CD14-positive monocyte (primary cell): ENCODE data around the gene FSTL1. TPM values are rescaled to one million over a fixed set of nuclear protein-coding genes. Genes with fewer than 3 reads are reported as not detected.

Experiments
- DNase-seq, 3 donors: peaks; one replicate each; pipeline ENCODE4 v3.0.0-alpha.2; 2011 to 2022
- H2AFZ ChIP-seq: 2 replicates; pipeline ENCODE4 v1.6.0; 2012; ENCODE audit warnings: mild to moderate bottlenecking, low read depth, low read length, inconsistent platforms; ENCODE audit not compliant: insufficient read depth, poor library complexity, severe bottlenecking
- H3K27ac ChIP-seq, 2 donors: 1 replicate in 1 of 2; 2 replicates in 1 of 2; pipeline ENCODE4 v1.5.1; 2012 to 2013; ENCODE audit warnings: low read length in 2 of 2, control low read depth in 1 of 2, inconsistent platforms in 1 of 2, low read depth in 1 of 2, mild to moderate bottlenecking in 1 of 2
- H3K27me3 ChIP-seq, 2 donors: one replicate each; pipeline versions ENCODE4 v1.6.0 to v1.6.1; 2011 to 2013; ENCODE audit warnings: low read length in 2 of 2; ENCODE audit not compliant: control insufficient read depth in 2 of 2, insufficient read depth in 2 of 2
- H3K36me3 ChIP-seq, 2 donors: replicated peaks in 1 of 2; 1 replicate in 1 of 2; 2 replicates in 1 of 2; pipeline versions ENCODE4 v1.5.1 to v1.6.1; 2012 to 2013; ENCODE audit warnings: low read length in 2 of 2, control low read depth in 1 of 2, inconsistent platforms in 1 of 2, mild to moderate bottlenecking in 1 of 2; ENCODE audit not compliant: insufficient read depth in 2 of 2, control insufficient read depth in 1 of 2
- H3K4me1 ChIP-seq, 2 donors: 1 replicate in 1 of 2; 2 replicates in 1 of 2; pipeline versions ENCODE4 v1.5.1 to v1.6.1; 2012 to 2013; ENCODE audit warnings: low read length in 2 of 2, control low read depth in 1 of 2, inconsistent platforms in 1 of 2, mild to moderate bottlenecking in 1 of 2, moderate library complexity in 1 of 2; ENCODE audit not compliant: insufficient read depth in 2 of 2, control insufficient read depth in 1 of 2
- H3K4me2 ChIP-seq: replicated peaks from 2 replicates; pipeline ENCODE3; 2012; ENCODE audit warnings: low read length, moderate library complexity, mild to moderate bottlenecking; ENCODE audit not compliant: poor library complexity, severe bottlenecking; ENCODE audit errors: extremely low read depth
- H3K4me3 ChIP-seq, 3 experiments: fragments of 200-600 bp in 1 of 3; sonication (generic) in 1 of 3; replicated peaks in 1 of 3; 1 replicate in 2 of 3; 2 replicates in 1 of 3; pipeline ENCODE4 v1.5.1; 2011 to 2013; ENCODE audit warnings: low read length in 3 of 3, mild to moderate bottlenecking in 3 of 3, control low read depth in 2 of 3, low read depth in 2 of 3, inconsistent platforms in 1 of 3, moderate library complexity in 1 of 3
- H3K79me2 ChIP-seq: 2 replicates; pipeline ENCODE4 v1.6.0; 2012; ENCODE audit warnings: mild to moderate bottlenecking, control low read depth, inconsistent platforms, low read length, moderate library complexity; ENCODE audit not compliant: insufficient read depth
- H3K9ac ChIP-seq: 2 replicates; pipeline ENCODE4 v1.6.0; 2017; ENCODE audit warnings: low read length, mild to moderate bottlenecking; ENCODE audit not compliant: insufficient read depth, poor library complexity, severe bottlenecking
- H3K9me3 ChIP-seq, 2 donors: replicated peaks in 1 of 2; 1 replicate in 1 of 2; 2 replicates in 1 of 2; pipeline versions ENCODE4 v1.5.1 to v1.6.1; 2012 to 2013; ENCODE audit warnings: low read length in 2 of 2, control low read depth in 1 of 2; ENCODE audit not compliant: control insufficient read depth in 1 of 2, insufficient read depth in 1 of 2
- H4K20me1 ChIP-seq: 2 replicates; pipeline ENCODE4 v1.6.0; 2012; ENCODE audit warnings: mild to moderate bottlenecking, low read length, control low read depth, moderate library complexity; ENCODE audit not compliant: insufficient read depth
- H3K27ac Mint-ChIP-seq, 7 donors: one replicate each; pipeline ENCODE4 v1.8.0; 2020; ENCODE audit warnings: mild to moderate bottlenecking in 7 of 7, mixed read lengths in 7 of 7, moderate library complexity in 6 of 7, inconsistent platforms in 2 of 7
- H3K27me3 Mint-ChIP-seq, 3 donors: one replicate each; pipeline ENCODE4 v1.8.0; 2021 to 2022; ENCODE audit warnings: low read depth in 3 of 3, mild to moderate bottlenecking in 3 of 3, mixed read lengths in 3 of 3, moderate library complexity in 3 of 3, inconsistent platforms in 1 of 3
- H3K36me3 Mint-ChIP-seq, 2 donors: one replicate each; pipeline ENCODE4 v1.8.0; 2020; ENCODE audit warnings: mixed read lengths in 2 of 2, inconsistent platforms in 1 of 2, mild to moderate bottlenecking in 1 of 2
- H3K4me1 Mint-ChIP-seq: one replicate; pipeline ENCODE4 v1.8.0; 2020; ENCODE audit warnings: mild to moderate bottlenecking, mixed read lengths
- H3K4me3 Mint-ChIP-seq, 2 donors: one replicate each; pipeline ENCODE4 v1.8.0; 2020; ENCODE audit warnings: mild to moderate bottlenecking in 2 of 2, mixed read lengths in 2 of 2, moderate library complexity in 1 of 2
- H3K9me3 Mint-ChIP-seq, 7 donors: one replicate each; pipeline ENCODE4 v1.8.0; 2020 to 2022; ENCODE audit warnings: mixed read lengths in 7 of 7, mild to moderate bottlenecking in 6 of 7, moderate library complexity in 6 of 7, inconsistent platforms in 2 of 7
- CTCF ChIP-seq: fragments of 200-600 bp; IDR thresholded peaks from one replicate; pipeline ENCODE4 v1.8.0; 2022; ENCODE audit warnings: antibody characterized with exemption, mild to moderate bottlenecking
- WGBS: methylation state at CpG from one replicate; pipeline ENCODE4 v1.1.5; 2013; ENCODE audit warnings: missing lambda C conversion rate; ENCODE audit not compliant: insufficient coverage; 5-methylcytosine and 5-hydroxymethylcytosine counted together
- intact Hi-C, 2 donors: fragments of 100-400 bp; cut with micrococcal nuclease; formaldehyde crosslinking; loops; one replicate each; pipeline versions ENCODE4 v1.15.0 to v1.15.1; 2023
- polyA plus RNA-seq, 3 donors: library from polyadenylated mRNA; depleted of rRNA in 1 of 3; unstranded in 2 of 3; stranded (reverse) in 1 of 3; fragments of 300-500 nt in 2 of 3; fragments of >200 nt in 1 of 3; fragmentation: Illumina TruSeq in 2 of 3; gene quantifications; 1 replicate in 2 of 3; 2 replicates in 1 of 3; pipeline ENCODE4 v1.2.3, GENCODE V29; 2012 to 2021

FSTL1 gene
- polyA plus RNA-seq, 3 donors = 0.13 to 0.44 (median 0.29) TPM

DNA sequence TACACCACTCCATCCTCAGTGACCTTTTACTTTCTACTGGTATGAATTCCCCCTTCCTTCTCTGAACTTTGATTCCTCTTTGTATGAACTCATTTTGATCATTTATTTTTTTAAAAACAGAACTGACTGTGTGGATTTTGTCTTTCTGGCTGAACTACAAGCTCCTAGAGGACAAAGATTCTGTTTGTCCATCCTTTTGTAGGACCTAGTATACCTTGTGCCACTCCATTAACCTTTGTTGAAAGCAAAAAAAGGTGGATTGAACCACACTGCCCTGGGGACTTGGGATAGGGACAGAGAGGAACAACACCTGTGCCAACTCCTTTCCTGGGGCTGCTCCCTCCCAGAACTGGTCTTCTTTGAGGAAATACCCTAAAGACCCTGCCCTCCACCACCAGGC lies 23.6 kb downstream of the FSTL1 start:
- H3K36me3 Mint-ChIP-seq = no peaks in the 10 kb centered on the region
- TF ChIP-seq CTCF = no peak
- no peaks in the 10 kb centered on the region for H4K20me1 ChIP-seq
- intact Hi-C loops = loop anchor here in 1 of 2 donors (10.0 kb wide), 1 partner anchor 128 kb away; no protein-coding TSS in a partner anchor
- no peak overlapping the region for H3K4me3 ChIP-seq
- no peaks in the 10 kb centered on the region for H3K4me1 ChIP-seq
- no peaks in the 10 kb centered on the region for H3K36me3 ChIP-seq
- no peak overlapping the region for H3K4me2 ChIP-seq
- no peaks in the 10 kb centered on the region for H3K79me2 ChIP-seq
- H3K27ac ChIP-seq = no peak overlapping the region
- no peaks in the 10 kb centered on the region for H3K4me1 Mint-ChIP-seq
- no peaks in the 10 kb centered on the region for H3K9me3 ChIP-seq
- H3K9me3 Mint-ChIP-seq = no peaks in the 10 kb centered on the region
- H3K27me3 Mint-ChIP-seq = peaks cover 0 to 3% (median 2%) of the 10 kb centered on the region in 3 donors
- no peak overlapping the region for H3K27ac Mint-ChIP-seq
- no peak overlapping the region for H3K4me3 Mint-ChIP-seq
- H3K9ac ChIP-seq = no peak overlapping the region
- no peaks in the 10 kb centered on the region for H3K27me3 ChIP-seq
- no peak overlapping the region for H2AFZ ChIP-seq
- DNase-seq = no peak

GRCh38 chr3:120425572-120426250 lies 25.1 kb downstream of the FSTL1 start:
- TF ChIP-seq CTCF = no peak
- no peak overlapping the region for H3K4me3 ChIP-seq
- H3K4me2 ChIP-seq = no peak overlapping the region
- no CpG with 5 or more reads among the region's 1 CpG for WGBS
- H3K27ac ChIP-seq = no peak overlapping the region
- no peaks in the 10 kb centered on the region for H3K4me1 Mint-ChIP-seq
- H3K36me3 ChIP-seq = no peaks in the 10 kb centered on the region
- H3K9ac ChIP-seq = no peak overlapping the region
- no peaks in the 10 kb centered on the region for H3K27me3 ChIP-seq
- H3K79me2 ChIP-seq = no peaks in the 10 kb centered on the region
- intact Hi-C loops = loop anchor here in 1 of 2 donors (10.0 kb wide), 1 partner anchor 129 kb away; no protein-coding TSS in a partner anchor
- no peaks in the 10 kb centered on the region for H3K4me1 ChIP-seq
- H3K9me3 Mint-ChIP-seq = no peaks in the 10 kb centered on the region
- no peak overlapping the region for H3K4me3 Mint-ChIP-seq
- no peak overlapping the region for H3K27ac Mint-ChIP-seq
- peaks cover 0 to 2% (median 1%) of the 10 kb centered on the region in 3 donors for H3K27me3 Mint-ChIP-seq
- no peaks in the 10 kb centered on the region for H3K36me3 Mint-ChIP-seq
- DNase-seq = no peak
- no peak overlapping the region for H2AFZ ChIP-seq
- H3K9me3 ChIP-seq = no peaks in the 10 kb centered on the region
- no peaks in the 10 kb centered on the region for H4K20me1 ChIP-seq
